ENCODE data around the gene TLE2. TPM values are rescaled to one million over a fixed set of nuclear protein-coding genes. Genes with fewer than 3 reads are reported as not detected.

The TLE2 gene
- 2.3 to 3.9 TPM (median 3.1 TPM) in 5 replicates for total RNA-seq (2022; extraction: Qiagen RNA extraction)

GRCh38 chr19:3029065-3029923, at the start of gene TLE2:
Gene TLE2, minus strand, starts transcription at chr19:3029280. Its CDS starts 376 bp downstream, at chr19:3028904.

GRCh38 chr19:3062165-3063105, 33.4 kb upstream of the TLE2 start, which contains the start of gene TLE5:
Gene TLE5, minus strand, starts transcription at chr19:3062495. Its CDS starts 295 bp downstream, at chr19:3062200.

GRCh38 chr19:2977001-2977745, 51.9 kb downstream of the TLE2 start, which contains the start of gene TLE6:
Gene TLE6, plus strand, starts transcription at chr19:2977564. Its CDS starts 670 bp downstream, at chr19:2978234.

Other genes starting within 250 kb of the TLE2 start
- 64.3 to 77.5 TPM (median 67.7 TPM) in 5 replicates for gene SGTA, start 246.0 kb downstream of the TLE2 start, total RNA-seq (2022; extraction: Qiagen RNA extraction)
- gene THOP1, start 243.8 kb downstream of the TLE2 start, total RNA-seq (2022; extraction: Qiagen RNA extraction) = 88.3 to 95.2 TPM (median 94.0 TPM) in 5 replicates
- gene ZNF554, start 209.4 kb downstream of the TLE2 start, total RNA-seq (2022; extraction: Qiagen RNA extraction) = 0.74 to 1.3 TPM (median 1.1 TPM) in 5 replicates
- 1.4 to 2.5 TPM (median 2.5 TPM) in 5 replicates for gene ZNF555, start 187.8 kb downstream of the TLE2 start, total RNA-seq (2022; extraction: Qiagen RNA extraction)
- gene ZNF556, start 161.9 kb downstream of the TLE2 start, total RNA-seq (2022; extraction: Qiagen RNA extraction) = 0.02 to 0.13 TPM (median 0.03 TPM) in 4 of 5 replicates, not detected in the other
- 3.1 to 3.6 TPM (median 3.3 TPM) in 5 replicates for gene ZNF57, start 128.4 kb downstream of the TLE2 start, total RNA-seq (2022; extraction: Qiagen RNA extraction)
- 1.5 to 1.8 TPM (median 1.6 TPM) in 5 replicates for gene ZNF77, start 84.3 kb downstream of the TLE2 start, total RNA-seq (2022; extraction: Qiagen RNA extraction)
- 3.5 to 5.9 TPM (median 4.5 TPM) in 5 replicates for gene TLE6, start 51.7 kb downstream of the TLE2 start, total RNA-seq (2022; extraction: Qiagen RNA extraction)
- 192 to 258 TPM (median 251 TPM) in 5 replicates for gene TLE5, start 33.2 kb upstream of the TLE2 start, total RNA-seq (2022; extraction: Qiagen RNA extraction)
- gene GNA11, start 65.1 kb upstream of the TLE2 start, total RNA-seq (2022; extraction: Qiagen RNA extraction) = 31.4 to 35.6 TPM (median 33.3 TPM) in 5 replicates
- gene GNA15, start 106.8 kb upstream of the TLE2 start, total RNA-seq (2022; extraction: Qiagen RNA extraction) = 0.05 to 0.15 TPM (median 0.09 TPM) in 3 of 5 replicates, not detected in the others
- gene S1PR4, start 149.5 kb upstream of the TLE2 start, total RNA-seq (2022; extraction: Qiagen RNA extraction) = 0.06 to 0.22 TPM (median 0.12 TPM) in 4 of 5 replicates, not detected in the other
- 64.5 to 85.7 TPM (median 77.0 TPM) in 5 replicates for gene NCLN, start 156.7 kb upstream of the TLE2 start, total RNA-seq (2022; extraction: Qiagen RNA extraction)
- gene CELF5, start 195.4 kb upstream of the TLE2 start, total RNA-seq (2022; extraction: Qiagen RNA extraction) = 0.35 to 0.54 TPM (median 0.52 TPM) in 5 replicates